OCI-LY7 (cell line): ENCODE results near the gene RUNX1. TPM values are rescaled to one million over a fixed set of nuclear protein-coding genes. Genes with fewer than 3 reads are reported as not detected.

Experiments
- BruUV-seq: library from RNA; stranded (reverse); fragments of 400-500 nt; replicated peaks from 2 replicates; lab custom pipeline; 2021; lab: Mats Ljungman, UMichigan
- CTCF ChIA-PET: fragments of 300-600 bp; sonication (Branson Sonifier 250); formaldehyde crosslinking; loops from one replicate; lab custom pipeline; 2022; ENCODE audit warnings: antibody characterized with exemption; ENCODE audit not compliant: unreplicated experiment; lab: Charles Lee
- POLR2A ChIA-PET: fragments of 300-600 bp; sonication (Branson Sonifier 250); formaldehyde crosslinking; loops from one replicate; lab custom pipeline; 2022; ENCODE audit warnings: antibody characterized with exemption; lab: Charles Lee
- DNase-seq: peaks from one replicate; pipeline ENCODE4 v3.0.0-alpha.2; 2015; ENCODE audit warnings: low spot score
- H2AFZ ChIP-seq: fragments of 200-600 bp; sonication (generic), shearing (Covaris generic); 2 replicates; pipeline ENCODE4 v1.6.1; 2014; ENCODE audit warnings: mild to moderate bottlenecking, antibody characterized with exemption, low read length, moderate library complexity
- H3K27ac ChIP-seq: fragments of 200-600 bp; sonication (generic); 2 replicates; pipeline ENCODE4 v1.5.1; 2014; ENCODE audit warnings: mixed run types, low read depth, mild to moderate bottlenecking, moderate library complexity, low read length, inconsistent platforms; ENCODE audit not compliant: poor library complexity, severe bottlenecking
- H3K36me3 ChIP-seq: fragments of 200-600 bp; sonication (generic); 2 replicates; pipeline ENCODE4 v1.6.1; 2014; ENCODE audit warnings: mild to moderate bottlenecking, antibody characterized with exemption, low read length, moderate library complexity, mixed read lengths; ENCODE audit not compliant: insufficient read depth
- H3K4me1 ChIP-seq: fragments of 200-600 bp; sonication (generic); 2 replicates; pipeline ENCODE4 v1.5.1; 2014; ENCODE audit warnings: mild to moderate bottlenecking, low read length; ENCODE audit not compliant: insufficient read depth, poor library complexity, severe bottlenecking
- H3K4me2 ChIP-seq: fragments of 200-600 bp; sonication (generic); 2 replicates; pipeline ENCODE4 v1.6.1; 2014; ENCODE audit warnings: mild to moderate bottlenecking, low read length
- H3K4me3 ChIP-seq: fragments of 200-600 bp; sonication (generic); 2 replicates; pipeline ENCODE4 v1.5.1; 2014; ENCODE audit warnings: mild to moderate bottlenecking, low read depth, low read length; ENCODE audit not compliant: poor library complexity, severe bottlenecking
- H3K79me2 ChIP-seq: fragments of 200-600 bp; sonication (generic); 2 replicates; pipeline ENCODE4 v1.6.1; 2016; ENCODE audit warnings: low read depth, mild to moderate bottlenecking, low read length, moderate library complexity, mixed read lengths; ENCODE audit not compliant: insufficient read depth
- H3K9me2 ChIP-seq: fragments of 200-600 bp; sonication (generic); 2 replicates; pipeline ENCODE4 v1.6.1; 2016; ENCODE audit warnings: mild to moderate bottlenecking, low read length, mixed read lengths; ENCODE audit not compliant: insufficient read depth
- H3K9me3 ChIP-seq: fragments of 200-600 bp; sonication (generic); 2 replicates; pipeline ENCODE4 v1.6.1; 2014; ENCODE audit warnings: mild to moderate bottlenecking, mixed run types, low read length, mixed read lengths
- H4K20me1 ChIP-seq: fragments of 200-600 bp; sonication (generic); 2 replicates; pipeline ENCODE4 v1.6.1; 2014; ENCODE audit warnings: mild to moderate bottlenecking, antibody characterized with exemption, low read length, moderate library complexity, mixed read lengths; ENCODE audit not compliant: insufficient read depth
- CTCF ChIP-seq: fragments of 200-600 bp; sonication (generic); conservative IDR thresholded peaks from 2 replicates; pipeline ENCODE4 v1.5.1; 2014; ENCODE audit warnings: mild to moderate bottlenecking, antibody characterized with exemption, low read length, moderate library complexity, mixed read lengths
- EZH2phosphoT487 ChIP-seq: fragments of 200-600 bp; sonication (generic); IDR thresholded peaks from 2 replicates; pipeline ENCODE4 v1.6.1; 2018; ENCODE audit warnings: low read depth, borderline replicate concordance, mild to moderate bottlenecking, mixed run types, antibody characterized with exemption, low read length, moderate library complexity, mixed read lengths
- intact Hi-C: fragments of 100-400 bp; cut with micrococcal nuclease; formaldehyde crosslinking; loops from one replicate; pipeline ENCODE4 v1.10.0; 2022; ENCODE audit not compliant: unreplicated experiment
- total RNA-seq, 2 experiments: library from RNA; depleted of rRNA in 1 of 2; stranded (reverse); fragments of >200 nt in 1 of 2; shearing (Covaris generic) in 1 of 2; gene quantifications; 2 replicates each; pipeline ENCODE4 v1.2.3, GENCODE V29; 2014 to 2022

Gene RUNX1
- total RNA-seq, 2 experiments from 2014 or later = 30.5 to 40.8 TPM

- H3K9me2 ChIP-seq = no peaks in the 10 kb centered on the region
- H3K9me3 ChIP-seq = no peaks in the 10 kb centered on the region
- no peaks in the 10 kb centered on the region for H3K79me2 ChIP-seq
- TF ChIP-seq CTCF = no peak
- no peak for TF ChIP-seq EZH2phosphoT487
- peaks cover 12% of the 10 kb centered on the region for H3K36me3 ChIP-seq
- H3K27ac ChIP-seq = no peak overlapping the region
- H4K20me1 ChIP-seq = 0 out of 2 replicates have a peak, but pooled peaks cover 8% of the 10 kb centered on the region
- ChIA-PET CTCF (no interaction called here), POLR2A (interaction anchor here (0.8 kb wide), 1 partner anchor 13 kb away, joined by 3 read pairs; no protein-coding TSS in a partner anchor)
- intact Hi-C loops = no loop called here
- no TSS peak for BruUV-seq
- no peaks in the 10 kb centered on the region for H3K4me1 ChIP-seq
- H3K4me2 ChIP-seq = no peak overlapping the region
- H2AFZ ChIP-seq = no peak overlapping the region
- no peak for DNase-seq
- no peak overlapping the region for H3K4me3 ChIP-seq
Observed at GRCh38 chr21:34962586-34963222, 86.4 kb downstream of the RUNX1 start.

- no peak overlapping the region for H3K4me2 ChIP-seq
- H3K4me1 ChIP-seq = no peaks in the 10 kb centered on the region
- no peak overlapping the region for H3K4me3 ChIP-seq
- H3K27ac ChIP-seq = no peak overlapping the region
- CTCF ChIA-PET = no interaction called here
- no TSS peak for BruUV-seq
- H3K9me2 ChIP-seq = no peaks in the 10 kb centered on the region
- intact Hi-C loops = no loop called here
- H3K36me3 ChIP-seq = peaks cover 18% of the 10 kb centered on the region
- no peak for TF ChIP-seq EZH2phosphoT487
- TF ChIP-seq CTCF = no peak
- no peak for DNase-seq
- no peaks in the 10 kb centered on the region for H3K9me3 ChIP-seq
- H3K79me2 ChIP-seq = no peaks in the 10 kb centered on the region
- H4K20me1 ChIP-seq = 0 out of 2 replicates have a peak, but pooled peaks cover 8% of the 10 kb centered on the region
- POLR2A ChIA-PET = interaction anchor here (0.8 to 2.0 kb wide), 2 partner anchors 11 to 13 kb away, joined by 3 to 5 read pairs; no protein-coding TSS in a partner anchor
- H2AFZ ChIP-seq = no peak overlapping the region
Observed at GRCh38 chr21:34962136-34962535, 87.0 kb downstream of the RUNX1 start.

GRCh38 chr21:34960687-34961086 lies 88.4 kb downstream of the RUNX1 start:
- DNase-seq = no peak
- no peak for TF ChIP-seq EZH2phosphoT487
- no peak for TF ChIP-seq CTCF
- Histone ChIP-seq H3K4me3 (no peak overlapping the region), H3K27ac (no peak overlapping the region), H3K4me2 (no peak overlapping the region), H3K36me3 (peaks cover 32% of the 10 kb centered on the region), H2AFZ (no peak overlapping the region), H3K79me2 (peaks cover 2% of the 10 kb centered on the region; the same call in 1 of the 2 replicates), H4K20me1 (0 out of 2 replicates have a peak, but pooled peaks cover 3% of the 10 kb centered on the region), H3K4me1 (no peaks in the 10 kb centered on the region), H3K9me3 (no peaks in the 10 kb centered on the region), H3K9me2 (no peaks in the 10 kb centered on the region)
- CTCF ChIA-PET = no interaction called here
- POLR2A ChIA-PET = interaction anchor here (0.6 to 2.1 kb wide), 4 partner anchors 10 to 23 kb away, joined by 4 to 7 read pairs (median 5); no protein-coding TSS in a partner anchor
- intact Hi-C loops = no loop called here
- BruUV-seq = no TSS peak
